ENCODE results near the gene AGTPBP1. TPM values are rescaled to one million over a fixed set of nuclear protein-coding genes. Genes with fewer than 3 reads are reported as not detected.

The AGTPBP1 gene
- total RNA-seq, 1 experiment from 2014 or later = 14.0 TPM

DNA sequence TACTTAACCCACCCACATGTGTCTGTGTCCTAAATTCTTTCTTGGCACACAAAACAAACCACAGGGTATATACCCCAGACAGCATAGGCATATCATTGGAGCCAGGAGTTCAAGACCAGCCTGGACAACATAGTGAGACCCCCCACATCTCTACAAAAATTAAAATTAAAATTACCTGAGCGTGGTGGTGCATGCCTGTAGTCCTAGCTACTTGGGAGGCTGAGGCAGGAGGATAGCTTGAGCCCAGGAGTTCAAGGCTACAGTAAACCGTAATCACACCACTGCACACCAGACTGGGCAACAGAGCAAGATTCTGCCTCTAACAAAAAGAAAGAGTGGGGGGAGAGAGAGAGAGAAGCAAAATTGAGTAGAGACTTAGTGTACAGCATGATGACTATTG lies 4.6 kb upstream of the AGTPBP1 start:
- Mint-ChIP-seq H3K4me3 (ENCODE audit: low read depth, unreplicated experiment) (no peak overlapping the region), H3K27ac (ENCODE audit: unreplicated experiment) (no peak overlapping the region), H3K27me3 (ENCODE audit: unreplicated experiment) (peaks cover 45% of the 10 kb centered on the region), H3K4me1 (ENCODE audit: low read depth, unreplicated experiment) (peaks cover 11% of the 10 kb centered on the region), H3K36me3 (ENCODE audit: insufficient read depth, unreplicated experiment) (peaks cover 23% of the 10 kb centered on the region), H3K9me3 (ENCODE audit: low read depth, unreplicated experiment) (no peaks in the 10 kb centered on the region)
- no peak for DNase-seq
- CTCF ChIA-PET = no interaction called here
- no TSS peak for BruUV-seq (replicated peaks)
- TF ChIP-seq, protein P1, sequence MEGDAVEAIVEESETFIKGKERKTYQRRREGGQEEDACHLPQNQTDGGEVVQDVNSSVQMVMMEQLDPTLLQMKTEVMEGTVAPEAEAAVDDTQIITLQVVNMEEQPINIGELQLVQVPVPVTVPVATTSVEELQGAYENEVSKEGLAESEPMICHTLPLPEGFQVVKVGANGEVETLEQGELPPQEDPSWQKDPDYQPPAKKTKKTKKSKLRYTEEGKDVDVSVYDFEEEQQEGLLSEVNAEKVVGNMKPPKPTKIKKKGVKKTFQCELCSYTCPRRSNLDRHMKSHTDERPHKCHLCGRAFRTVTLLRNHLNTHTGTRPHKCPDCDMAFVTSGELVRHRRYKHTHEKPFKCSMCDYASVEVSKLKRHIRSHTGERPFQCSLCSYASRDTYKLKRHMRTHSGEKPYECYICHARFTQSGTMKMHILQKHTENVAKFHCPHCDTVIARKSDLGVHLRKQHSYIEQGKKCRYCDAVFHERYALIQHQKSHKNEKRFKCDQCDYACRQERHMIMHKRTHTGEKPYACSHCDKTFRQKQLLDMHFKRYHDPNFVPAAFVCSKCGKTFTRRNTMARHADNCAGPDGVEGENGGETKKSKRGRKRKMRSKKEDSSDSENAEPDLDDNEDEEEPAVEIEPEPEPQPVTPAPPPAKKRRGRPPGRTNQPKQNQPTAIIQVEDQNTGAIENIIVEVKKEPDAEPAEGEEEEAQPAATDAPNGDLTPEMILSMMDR (IDR thresholded peaks at IDR 0.05; ENCODE audit: unreplicated experiment) = no peak
- intact Hi-C loops (cut with micrococcal nuclease; ENCODE audit: unreplicated experiment) = no loop called here

DNA sequence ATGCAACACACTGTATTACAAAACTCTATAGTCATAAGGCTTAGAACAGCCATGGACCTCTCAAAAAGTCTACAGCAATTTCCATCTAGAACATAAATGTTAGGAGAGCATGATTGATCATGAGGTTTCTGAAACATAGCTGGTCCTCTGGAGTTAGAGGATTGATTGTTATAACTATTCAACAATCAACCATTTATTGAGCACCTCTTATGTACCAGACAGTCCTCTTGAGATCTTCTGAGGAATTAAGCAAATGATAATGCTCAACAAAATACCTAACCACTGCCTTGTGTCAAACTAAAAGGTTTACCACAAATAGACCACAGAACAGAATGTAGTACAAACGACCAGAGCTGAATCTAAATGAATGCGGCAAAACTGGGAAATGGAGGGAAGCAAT lies 3.4 kb upstream of the AGTPBP1 start:
- no peak for DNase-seq
- Mint-ChIP-seq H3K4me3 (ENCODE audit: low read depth, unreplicated experiment) (no peak overlapping the region), H3K27me3 (ENCODE audit: unreplicated experiment) (peaks cover 35% of the 10 kb centered on the region), H3K9me3 (ENCODE audit: low read depth, unreplicated experiment) (no peaks in the 10 kb centered on the region), H3K27ac (ENCODE audit: unreplicated experiment) (no peak overlapping the region), H3K4me1 (ENCODE audit: low read depth, unreplicated experiment) (peaks cover 11% of the 10 kb centered on the region), H3K36me3 (ENCODE audit: insufficient read depth, unreplicated experiment) (peaks cover 31% of the 10 kb centered on the region)
- CTCF ChIA-PET = no interaction called here
- TF ChIP-seq, protein P1 (IDR thresholded peaks at IDR 0.05; ENCODE audit: unreplicated experiment) = no peak
- no TSS peak for BruUV-seq (replicated peaks)
- intact Hi-C loops (cut with micrococcal nuclease; ENCODE audit: unreplicated experiment) = no loop called here

DNA sequence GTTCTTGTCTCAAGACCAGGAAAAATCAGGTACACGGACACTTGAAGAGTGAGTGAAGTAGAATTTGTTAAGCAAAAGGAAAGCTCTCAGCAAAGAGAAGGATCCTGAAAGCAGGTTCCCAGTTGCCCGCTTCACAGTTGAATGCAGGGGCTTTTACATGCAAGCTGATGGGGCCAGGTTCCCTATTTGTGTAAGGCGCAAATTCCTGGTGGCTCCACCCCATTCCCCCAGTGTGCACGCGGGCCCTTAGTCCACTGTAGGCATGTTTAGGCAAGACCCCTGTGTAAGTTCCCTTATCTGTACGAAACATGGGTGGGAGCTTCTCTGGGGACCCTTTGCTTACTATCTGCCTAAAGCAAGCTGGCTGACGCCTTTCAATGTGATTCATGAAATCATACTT lies 2.7 kb upstream of the AGTPBP1 start:
- H3K4me3 Mint-ChIP-seq (ENCODE audit: low read depth, unreplicated experiment) = no peak overlapping the region
- no TSS peak for BruUV-seq (replicated peaks)
- CTCF ChIA-PET = no interaction called here

DNA sequence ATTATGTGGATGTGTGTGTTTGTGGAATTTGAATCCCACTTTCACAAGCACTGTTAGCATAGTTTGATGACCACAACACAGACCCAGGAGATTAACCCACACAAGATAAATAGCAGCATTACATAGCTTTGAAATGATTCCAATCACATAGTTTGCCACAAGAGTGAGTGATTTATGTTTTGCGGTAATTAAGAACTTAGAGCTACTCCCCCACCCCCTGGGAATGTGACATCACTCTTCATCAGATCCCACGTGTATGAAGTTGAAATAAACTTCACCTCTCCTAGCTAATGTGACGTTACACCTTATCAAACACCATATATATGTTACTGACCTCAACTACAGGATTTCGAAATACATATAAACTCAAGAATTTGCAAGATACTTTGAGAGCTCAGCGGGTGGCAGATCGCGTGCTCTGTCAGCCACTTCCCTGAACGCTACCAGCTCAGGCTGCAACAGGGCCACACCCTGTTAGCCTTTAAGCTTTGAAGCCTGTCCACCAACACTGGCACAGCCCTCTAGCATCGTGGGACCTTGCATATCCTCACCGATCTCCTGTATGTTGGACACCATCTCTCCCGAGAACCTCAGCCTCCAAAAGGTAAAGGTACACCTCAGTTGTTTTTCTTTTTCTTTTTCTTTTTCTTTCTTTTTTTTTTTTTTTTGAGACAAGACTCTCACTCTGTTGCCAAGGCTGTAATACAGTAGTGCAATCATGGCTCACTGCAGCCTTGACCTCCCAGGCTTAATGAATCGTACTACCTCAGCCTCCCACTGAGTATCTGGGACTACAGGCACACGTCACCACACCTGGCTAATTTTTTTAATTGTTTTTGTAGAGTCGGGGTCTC lies 1.7 kb upstream of the AGTPBP1 start:
- BruUV-seq (replicated peaks) = no TSS peak
- Mint-ChIP-seq H3K4me3 (ENCODE audit: low read depth, unreplicated experiment) (peak overlapping the region; percentile 75), H3K4me1 (ENCODE audit: low read depth, unreplicated experiment) (peaks cover 11% of the 10 kb centered on the region), H3K9me3 (ENCODE audit: low read depth, unreplicated experiment) (no peaks in the 10 kb centered on the region), H3K27me3 (ENCODE audit: unreplicated experiment) (peaks cover 26% of the 10 kb centered on the region), H3K27ac (ENCODE audit: unreplicated experiment) (peak overlapping the region; percentile 71), H3K36me3 (ENCODE audit: insufficient read depth, unreplicated experiment) (peaks cover 31% of the 10 kb centered on the region)
- CTCF ChIA-PET = interaction anchor here (1.0 kb wide), 1 partner anchor 45 kb away, joined by 5 read pairs; no protein-coding TSS in a partner anchor
- DNase-seq = peak; percentile 22
- intact Hi-C loops (cut with micrococcal nuclease; ENCODE audit: unreplicated experiment) = no loop called here
- TF ChIP-seq, protein P1 (IDR thresholded peaks at IDR 0.05; ENCODE audit: unreplicated experiment) = no peak

More for the DNA sequence above, 2.7 kb upstream of the AGTPBP1 start:
- Mint-ChIP-seq H3K27me3 (ENCODE audit: unreplicated experiment) (peaks cover 33% of the 10 kb centered on the region), H3K9me3 (ENCODE audit: low read depth, unreplicated experiment) (no peaks in the 10 kb centered on the region), H3K27ac (ENCODE audit: unreplicated experiment) (no peak overlapping the region), H3K4me1 (ENCODE audit: low read depth, unreplicated experiment) (peaks cover 11% of the 10 kb centered on the region), H3K36me3 (ENCODE audit: insufficient read depth, unreplicated experiment) (peaks cover 31% of the 10 kb centered on the region)
- no peak for DNase-seq
- intact Hi-C loops (cut with micrococcal nuclease; ENCODE audit: unreplicated experiment) = no loop called here
- TF ChIP-seq, protein P1 (IDR thresholded peaks at IDR 0.05; ENCODE audit: unreplicated experiment) = no peak
